ENCODE results near the gene IFT20.

GRCh38 chr17:28340374-28340773 is 5.1 kb upstream of the IFT20 start:
- TF ChIP-seq, protein P1, sequence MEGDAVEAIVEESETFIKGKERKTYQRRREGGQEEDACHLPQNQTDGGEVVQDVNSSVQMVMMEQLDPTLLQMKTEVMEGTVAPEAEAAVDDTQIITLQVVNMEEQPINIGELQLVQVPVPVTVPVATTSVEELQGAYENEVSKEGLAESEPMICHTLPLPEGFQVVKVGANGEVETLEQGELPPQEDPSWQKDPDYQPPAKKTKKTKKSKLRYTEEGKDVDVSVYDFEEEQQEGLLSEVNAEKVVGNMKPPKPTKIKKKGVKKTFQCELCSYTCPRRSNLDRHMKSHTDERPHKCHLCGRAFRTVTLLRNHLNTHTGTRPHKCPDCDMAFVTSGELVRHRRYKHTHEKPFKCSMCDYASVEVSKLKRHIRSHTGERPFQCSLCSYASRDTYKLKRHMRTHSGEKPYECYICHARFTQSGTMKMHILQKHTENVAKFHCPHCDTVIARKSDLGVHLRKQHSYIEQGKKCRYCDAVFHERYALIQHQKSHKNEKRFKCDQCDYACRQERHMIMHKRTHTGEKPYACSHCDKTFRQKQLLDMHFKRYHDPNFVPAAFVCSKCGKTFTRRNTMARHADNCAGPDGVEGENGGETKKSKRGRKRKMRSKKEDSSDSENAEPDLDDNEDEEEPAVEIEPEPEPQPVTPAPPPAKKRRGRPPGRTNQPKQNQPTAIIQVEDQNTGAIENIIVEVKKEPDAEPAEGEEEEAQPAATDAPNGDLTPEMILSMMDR (IDR thresholded peaks at IDR 0.05): no peak
- no peak for TF ChIP-seq POLR2A (IDR thresholded peaks at IDR 0.05)

Data from thyroid gland (tissue), 4 donors.